HG02870 (cell line): ENCODE data around the gene TCEAL1.
"Not testable (repeated sequence)": the region's sequence is repeated elsewhere in the genome, so short reads cannot be mapped to it uniquely, and the experiment has no call there.

ENCODE experiments used
- ATAC-seq: cut with Tn5 transposase; IDR thresholded peaks from one replicate; pipeline ENCODE4 v1.9.1; 2021; ENCODE audit warnings: mild to moderate bottlenecking, moderate library complexity; ENCODE audit not compliant: unreplicated experiment

Gene TCEAL1

GRCh38 chrX:103631145-103631544 lies 2.4 kb downstream of the TCEAL1 start:
- no peak for ATAC-seq

- no peak for ATAC-seq
These were observed 6.7 kb downstream of the TCEAL1 start for GRCh38 chrX:103635436-103635835.

GRCh38 chrX:103637604-103638338 lies 9.0 kb downstream of the TCEAL1 start:
- no peak for ATAC-seq

- ATAC-seq, result not testable (repeated sequence)
These were observed 9.9 kb downstream of the TCEAL1 start for GRCh38 chrX:103638479-103639346.

GRCh38 chrX:103640401-103641155 lies 11.8 kb downstream of the TCEAL1 start:
- ATAC-seq, result no peak

- ATAC-seq, result no peak
These were observed 15.3 kb downstream of the TCEAL1 start for GRCh38 chrX:103644125-103644524.

GRCh38 chrX:103647630-103648029 lies 18.9 kb downstream of the TCEAL1 start:
- ATAC-seq, result no peak

GRCh38 chrX:103651151-103651773 lies 22.5 kb downstream of the TCEAL1 start:
- no peak for ATAC-seq

- ATAC-seq, result not testable (repeated sequence)
These were observed 26.6 kb downstream of the TCEAL1 start for GRCh38 chrX:103655230-103656000.

- no peak for ATAC-seq
These were observed 27.8 kb downstream of the TCEAL1 start for GRCh38 chrX:103656617-103657016.

- ATAC-seq, result not testable (repeated sequence)
These were observed 28.3 kb downstream of the TCEAL1 start for GRCh38 chrX:103657066-103657465.

GRCh38 chrX:103658681-103659433 lies 30.1 kb downstream of the TCEAL1 start:
- no peak for ATAC-seq

GRCh38 chrX:103659460-103659859 lies 30.7 kb downstream of the TCEAL1 start:
- ATAC-seq, result not testable (repeated sequence)

- no peak for ATAC-seq
These were observed 35.4 kb downstream of the TCEAL1 start for GRCh38 chrX:103663981-103664762.

GRCh38 chrX:103666202-103667107 lies 37.7 kb downstream of the TCEAL1 start:
- ATAC-seq, result no peak

GRCh38 chrX:103669745-103670144 lies 41.0 kb downstream of the TCEAL1 start:
- ATAC-seq, result no peak
